GM12864 (cell line): ENCODE results near the gene TRIO.
A peak's percentile ranks its signal among the peaks of the same experiment; 100 is the strongest.

Source experiments
- DNase-seq: peaks from one replicate; pipeline ENCODE4 v3.0.0-alpha.2; 2011; ENCODE audit warnings: low read depth
- H3K4me3 ChIP-seq: 2 replicates; pipeline ENCODE4 v1.5.1; 2011; ENCODE audit warnings: mild to moderate bottlenecking, low read depth, low read length, control low read depth
- CTCF ChIP-seq: IDR thresholded peaks from 2 replicates; pipeline ENCODE4 v1.5.1; 2011; ENCODE audit warnings: low read depth, mild to moderate bottlenecking, moderate library complexity, low read length, control low read depth, inconsistent platforms; ENCODE audit errors: missing control alignments

TRIO gene

GRCh38 chr5:14211818-14212803 is 69.0 kb downstream of the TRIO start:
- no peak for TF ChIP-seq CTCF
- no peak for DNase-seq
- H3K4me3 ChIP-seq: peak overlapping the region; percentile 37; the same call in 1 of the 2 replicates

GRCh38 chr5:14212838-14213237 is 69.7 kb downstream of the TRIO start:
- peak; percentile 75 for DNase-seq
- H3K4me3 ChIP-seq: peak overlapping the region; percentile 43
- TF ChIP-seq CTCF: no peak

GRCh38 chr5:14213253-14213652 is 70.1 kb downstream of the TRIO start:
- no peak for DNase-seq
- no peak for TF ChIP-seq CTCF
- peak overlapping the region; percentile 43; the same call in 1 of the 2 replicates for H3K4me3 ChIP-seq

- DNase-seq: no peak
- peak overlapping the region; percentile 43 for H3K4me3 ChIP-seq
- no peak for TF ChIP-seq CTCF
These were observed 70.9 kb downstream of the TRIO start for GRCh38 chr5:14213813-14214585.

- TF ChIP-seq CTCF: no peak
- no peak overlapping the region for H3K4me3 ChIP-seq
- DNase-seq: no peak
These were observed 72.8 kb downstream of the TRIO start for GRCh38 chr5:14215901-14216300.

GRCh38 chr5:14216372-14216771 is 73.2 kb downstream of the TRIO start:
- no peak for DNase-seq
- TF ChIP-seq CTCF: no peak
- H3K4me3 ChIP-seq: no peak overlapping the region
